ENCODE data around the gene TMCO5A. TPM values are rescaled to one million over a fixed set of nuclear protein-coding genes. Genes with fewer than 3 reads are reported as not detected.

The TMCO5A gene
- total and polyA plus RNA-seq, 2 of the 8 experiments (the other 6 are each of a cell fraction or from before 2014, with no cell fraction given): not detected

- FAIRE-seq: no peak
- Histone ChIP-seq H3K4me2 (ENCODE audit: insufficient read depth in 1 of 2, low read depth in 2 of 2, low read length in 2 of 2) (no peak overlapping the region), H2BK20ac (ENCODE audit: low read length) (no peak overlapping the region), H2AK5ac (ENCODE audit: low read depth, low read length) (no peak overlapping the region), H3K23me2 (ENCODE audit: low read depth, low read length) (no peaks in the 10 kb centered on the region), H3K18ac (ENCODE audit: extremely low read depth, low read length) (no peak overlapping the region), H4K20me1 (replicated peaks in 1 of 2; ENCODE audit: control insufficient read depth in 1 of 2, insufficient read depth in 2 of 2, low read length in 2 of 2) (no peaks in the 10 kb centered on the region), H3K56ac (replicated peaks; ENCODE audit: insufficient read length, low read depth, low read length) (no peak overlapping the region), H3K79me1 (ENCODE audit: low read depth, low read length) (no peaks in the 10 kb centered on the region), H2BK5ac (ENCODE audit: low read depth, low read length) (no peak overlapping the region), H3K14ac (ENCODE audit: insufficient read length) (no peak overlapping the region), H4K91ac (replicated peaks; ENCODE audit: insufficient read length, low read length) (no peak overlapping the region), H2AFZ (ENCODE audit: low read length) (no peak overlapping the region), H4K5ac (ENCODE audit: insufficient read length, low read depth, low read length) (no peak overlapping the region), H3K27me3 (replicated peaks in 1 of 4; ENCODE audit: control insufficient read depth in 3 of 4, extremely low read depth in 1 of 4, insufficient read depth in 3 of 4, low read length in 3 of 4) (no peaks in the 10 kb centered on the region), H3K36me3 (ENCODE audit: control insufficient read depth in 2 of 4, insufficient read depth in 4 of 4, low read length in 3 of 4) (no peaks in the 10 kb centered on the region), H2BK12ac (ENCODE audit: low read depth, low read length) (no peak overlapping the region), H3K27ac (ENCODE audit: low read depth, low read length) (no peak overlapping the region), H3K4ac (replicated peaks; ENCODE audit: insufficient read length, low read depth, low read length) (no peak overlapping the region), H3K79me2 (ENCODE audit: control insufficient read depth in 1 of 2, insufficient read depth in 2 of 2, low read length in 2 of 2) (no peaks in the 10 kb centered on the region), H3K9ac (replicated peaks in 1 of 4; ENCODE audit: extremely low read depth in 1 of 4, low read depth in 3 of 4, low read length in 3 of 4) (no peak overlapping the region), H3K4me1 (replicated peaks in 1 of 4; ENCODE audit: control insufficient read depth in 3 of 4, insufficient read depth in 4 of 4, low read length in 3 of 4) (no peaks in the 10 kb centered on the region), H3K4me3 (ENCODE audit: extremely low read depth in 1 of 4, insufficient read depth in 2 of 4, low read depth in 3 of 4, low read length in 4 of 4) (no peak overlapping the region), H3K9me3 (ENCODE audit: insufficient read depth in 2 of 2, low read depth in 1 of 2, low read length in 1 of 2) (no peaks in the 10 kb centered on the region), H4K8ac (ENCODE audit: extremely low read depth, insufficient read depth, low read length) (no peak overlapping the region), H2BK15ac (ENCODE audit: low read length) (no peak overlapping the region), H3K23ac (ENCODE audit: insufficient read length) (no peak overlapping the region), H2BK120ac (replicated peaks; ENCODE audit: low read depth, low read length) (no peak overlapping the region)
- CTCF ChIA-PET (ENCODE audit: partially characterized antibody): interaction anchor here (0.5 to 1.8 kb wide), 3 partner anchors 8 to 1005 kb away, joined by 3 to 5 read pairs (median 3); no protein-coding TSS in a partner anchor
- no peak for DNase-seq (ENCODE audit: low read depth in 1 of 2, low spot score in 2 of 2)
- WGBS, 2 experiments (ENCODE audit: extremely low coverage in 1 of 2, insufficient coverage in 1 of 2, insufficient read length in 1 of 2, insufficient replicate concordance in 2 of 2, low coverage in 1 of 2, low lambda C conversion rate in 2 of 2, missing lambda C conversion rate in 1 of 2): 91% methylated on average over 4 of the region's 4 CpGs; no CpG with 5 or more reads in 1 of the 2 experiments
- no peak for TF ChIP-seq TCF12 (IDR thresholded peaks at IDR 0.05; ENCODE audit: low read depth, low read length)
- TF ChIP-seq JUN (IDR thresholded peaks at IDR 0.05; ENCODE audit: low read depth, low read length): no peak
- no peak for TF ChIP-seq RAD21 (IDR thresholded peaks at IDR 0.05 in 1 of 2, conservative IDR thresholded peaks at IDR 0.05 in 1 of 2; ENCODE audit: low read depth in 2 of 2, low read length in 2 of 2)
- no peak for TF ChIP-seq ATF3 (IDR thresholded peaks at IDR 0.05; ENCODE audit: insufficient read depth, low read depth, low read length)
- POLR2A ChIA-PET (ENCODE audit: partially characterized antibody): no interaction called here
These were observed 46.1 kb upstream of the TMCO5A start for GRCh38 chr15:37888356-37888755.

Data from H1 (cell line).